T-helper 1 cell treated with Interleukin-12 subunit alpha and Interleukin-12 subunit beta and Interleukin-4 antibody, amounts not matched to agents 30 μg/mL and 1 μg/mL, for 36 hours (primary cell): ENCODE results near the gene JPH4.
"Not testable (repeated sequence)": the region's sequence is repeated elsewhere in the genome, so short reads cannot be mapped to it uniquely, and the experiment has no call there.

ENCODE experiments used
- H3K27ac Mint-ChIP-seq: one replicate; pipeline ENCODE4 v1.8.0; 2021; ENCODE audit warnings: mild to moderate bottlenecking, mixed read lengths
- H3K27me3 Mint-ChIP-seq: one replicate; pipeline ENCODE4 v1.8.0; 2021; ENCODE audit warnings: low read depth, mixed read lengths
- H3K36me3 Mint-ChIP-seq: one replicate; pipeline ENCODE4 v1.8.0; 2021; ENCODE audit warnings: low read depth, mixed read lengths
- H3K4me1 Mint-ChIP-seq: one replicate; pipeline ENCODE4 v1.8.0; 2021; ENCODE audit warnings: low read depth, mixed read lengths
- H3K4me3 Mint-ChIP-seq: one replicate; pipeline ENCODE4 v1.8.0; 2021; ENCODE audit warnings: mild to moderate bottlenecking, moderate library complexity, mixed read lengths
- H3K9me3 Mint-ChIP-seq: one replicate; pipeline ENCODE4 v1.8.0; 2021; ENCODE audit warnings: mixed read lengths

JPH4 gene

GRCh38 chr14:23613242-23614070 lies 34.9 kb upstream of the JPH4 start:
- Mint-ChIP-seq H3K9me3 (peaks cover 6% of the 10 kb centered on the region), H3K36me3 (peaks cover 2% of the 10 kb centered on the region), H3K4me3 (no peak overlapping the region), H3K27me3 (peaks cover 5% of the 10 kb centered on the region), H3K27ac (no peak overlapping the region), H3K4me1 (peaks cover 15% of the 10 kb centered on the region)

DNA sequence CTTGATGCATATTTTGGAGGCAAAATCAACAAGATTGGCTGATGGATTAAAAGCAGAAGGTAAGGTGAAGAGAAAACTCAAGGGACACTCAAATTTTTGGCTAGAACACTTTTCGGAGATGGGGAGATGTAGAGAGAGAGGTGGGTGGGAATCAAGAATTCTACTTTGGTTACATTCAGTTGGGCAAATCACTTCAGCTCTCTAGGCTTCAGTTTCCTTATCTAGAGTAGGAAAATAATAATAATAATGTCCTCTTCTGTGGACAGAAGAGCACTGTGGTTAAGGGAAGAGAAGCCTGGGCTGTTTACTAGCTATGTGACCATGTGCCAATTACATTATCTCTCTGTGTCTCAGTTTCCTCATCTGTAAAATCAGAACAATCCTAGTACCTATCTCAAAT lies 34.2 kb upstream of the JPH4 start:
- peaks cover 15% of the 10 kb centered on the region for H3K4me1 Mint-ChIP-seq
- H3K9me3 Mint-ChIP-seq: peaks cover 6% of the 10 kb centered on the region
- H3K27me3 Mint-ChIP-seq: peaks cover 5% of the 10 kb centered on the region
- H3K36me3 Mint-ChIP-seq: peaks cover 2% of the 10 kb centered on the region
- no peak overlapping the region for H3K27ac Mint-ChIP-seq
- no peak overlapping the region for H3K4me3 Mint-ChIP-seq

DNA sequence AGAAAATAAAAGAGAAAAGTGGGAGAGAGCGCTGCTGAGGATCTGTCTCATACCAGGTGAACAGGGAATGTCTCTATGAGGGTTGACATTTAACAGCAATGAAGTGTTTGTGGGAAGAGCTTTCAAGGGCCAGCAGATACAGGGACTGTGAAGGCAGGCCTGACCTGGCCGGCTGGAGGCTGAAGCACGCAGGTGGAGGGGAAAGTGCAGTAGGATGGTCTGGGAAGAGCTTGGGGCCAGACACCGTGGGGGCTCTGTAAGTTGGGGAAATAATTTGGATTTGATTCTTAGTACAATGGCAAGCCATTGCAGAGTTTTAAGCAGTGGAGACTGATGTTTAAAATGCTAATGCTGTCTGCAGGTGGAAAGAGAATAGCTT lies 33.8 kb upstream of the JPH4 start:
- H3K36me3 Mint-ChIP-seq: peaks cover 2% of the 10 kb centered on the region
- peaks cover 5% of the 10 kb centered on the region for H3K27me3 Mint-ChIP-seq
- no peak overlapping the region for H3K27ac Mint-ChIP-seq
- peaks cover 15% of the 10 kb centered on the region for H3K4me1 Mint-ChIP-seq
- peaks cover 6% of the 10 kb centered on the region for H3K9me3 Mint-ChIP-seq
- no peak overlapping the region for H3K4me3 Mint-ChIP-seq

DNA sequence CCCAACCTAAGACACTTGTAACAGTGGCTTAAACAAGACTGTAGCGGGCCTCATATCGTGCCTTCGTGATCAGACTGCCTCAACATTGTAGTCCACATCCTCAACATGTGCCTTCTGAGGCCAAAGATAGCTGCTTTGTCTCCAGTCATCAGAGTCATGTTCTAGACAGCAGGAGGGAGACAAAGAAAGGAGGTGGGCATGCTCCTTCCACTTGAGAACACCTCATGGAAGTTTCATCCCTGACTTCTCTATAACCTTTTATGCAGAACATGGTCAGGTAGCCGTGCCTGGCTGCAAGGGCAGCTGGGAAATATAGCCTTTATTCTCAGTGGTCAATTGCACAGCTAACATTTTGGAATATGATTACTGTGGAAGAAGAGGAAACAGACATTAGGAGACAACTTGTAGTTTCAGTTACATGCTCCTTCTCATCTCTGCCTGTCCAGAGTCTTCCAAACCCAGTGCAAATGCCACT lies 32.3 kb upstream of the JPH4 start:
- Mint-ChIP-seq H3K4me1 (peaks cover 18% of the 10 kb centered on the region), H3K27me3 (peaks cover 5% of the 10 kb centered on the region), H3K27ac (peak overlapping the region; percentile 45), H3K4me3 (no peak overlapping the region), H3K36me3 (peaks cover 2% of the 10 kb centered on the region), H3K9me3 (peaks cover 6% of the 10 kb centered on the region)

DNA sequence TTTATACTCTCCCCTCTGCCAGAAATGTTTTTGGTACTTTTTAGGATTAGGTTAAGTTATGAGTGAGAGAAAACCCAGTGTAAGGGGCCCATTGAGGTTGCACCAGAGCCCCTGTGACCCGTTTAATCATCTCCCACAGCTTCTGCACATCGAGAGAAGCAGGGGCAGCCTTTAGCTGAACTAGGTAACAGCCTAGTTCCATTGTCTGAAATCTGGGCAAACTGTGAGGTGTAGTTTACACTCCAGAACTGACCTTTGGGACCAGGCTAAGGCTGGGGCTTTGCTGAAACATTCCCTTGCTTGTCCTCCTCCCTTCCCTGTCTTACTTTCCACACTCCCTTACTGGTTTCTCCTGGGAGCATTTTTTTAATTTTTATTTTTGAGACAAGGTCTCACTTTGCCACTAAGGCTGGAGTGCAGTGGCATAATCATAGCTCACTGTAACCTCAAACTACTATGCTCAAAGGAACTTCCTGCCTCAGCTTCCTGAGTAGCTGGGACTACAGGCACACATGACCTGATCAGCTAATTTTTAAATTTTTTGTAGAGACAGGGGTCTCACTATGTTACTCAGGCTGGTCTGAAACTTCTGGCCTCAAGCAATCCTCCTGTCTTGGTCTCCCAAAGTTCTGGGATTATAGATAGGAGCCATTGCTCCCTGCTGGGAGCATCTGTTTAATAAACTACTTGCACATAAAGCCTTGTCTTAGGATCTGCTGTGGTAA lies 31.7 kb upstream of the JPH4 start:
- Mint-ChIP-seq H3K4me3 (peak overlapping the region; percentile 23), H3K9me3 (peaks cover 6% of the 10 kb centered on the region)

GRCh38 chr14:23609411-23610089 lies 31.0 kb upstream of the JPH4 start:
- Mint-ChIP-seq H3K27ac (peak overlapping the region; percentile 22), H3K4me1 (peaks cover 21% of the 10 kb centered on the region)
- H3K27me3 Mint-ChIP-seq, H3K9me3 Mint-ChIP-seq, H3K36me3 Mint-ChIP-seq, H3K4me3 Mint-ChIP-seq: not testable (repeated sequence)

More for the DNA sequence above, 31.7 kb upstream of the JPH4 start:
- peak overlapping the region; percentile 72 for H3K27ac Mint-ChIP-seq
- peaks cover 21% of the 10 kb centered on the region for H3K4me1 Mint-ChIP-seq
- H3K27me3 Mint-ChIP-seq: peaks cover 5% of the 10 kb centered on the region
- H3K36me3 Mint-ChIP-seq: peaks cover 2% of the 10 kb centered on the region

DNA sequence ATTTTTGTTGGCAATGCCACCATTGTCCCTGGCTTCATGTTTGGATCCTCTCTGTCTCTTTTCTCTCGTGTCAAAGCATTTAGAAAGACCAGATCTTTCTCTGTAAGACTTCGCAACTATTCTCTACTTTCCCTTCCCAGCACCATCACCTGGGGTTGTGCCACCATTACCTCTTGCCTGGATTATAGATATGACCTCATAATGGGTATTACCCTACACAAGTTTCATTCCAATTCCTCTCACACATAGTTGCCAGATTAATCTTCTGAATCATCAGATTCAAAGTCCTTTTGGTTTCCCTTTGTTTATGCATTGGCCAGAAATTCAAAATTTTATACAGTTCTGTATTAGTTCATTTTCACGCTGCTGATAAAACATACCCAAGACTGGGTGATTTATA lies 30.4 kb upstream of the JPH4 start:
- peaks cover 2% of the 10 kb centered on the region for H3K36me3 Mint-ChIP-seq
- H3K4me1 Mint-ChIP-seq: peaks cover 21% of the 10 kb centered on the region
- no peak overlapping the region for H3K4me3 Mint-ChIP-seq
- peak overlapping the region; percentile 22 for H3K27ac Mint-ChIP-seq
- no peaks in the 10 kb centered on the region for H3K27me3 Mint-ChIP-seq
- peaks cover 6% of the 10 kb centered on the region for H3K9me3 Mint-ChIP-seq

GRCh38 chr14:23608454-23608853 lies 29.9 kb upstream of the JPH4 start:
- Mint-ChIP-seq H3K4me1 (peaks cover 21% of the 10 kb centered on the region), H3K36me3 (peaks cover 2% of the 10 kb centered on the region), H3K27ac (no peak overlapping the region), H3K27me3 (no peaks in the 10 kb centered on the region), H3K4me3 (no peak overlapping the region), H3K9me3 (peaks cover 6% of the 10 kb centered on the region)

GRCh38 chr14:23605931-23606585 lies 27.5 kb upstream of the JPH4 start:
- Mint-ChIP-seq H3K4me3 (no peak overlapping the region), H3K9me3 (peaks cover 6% of the 10 kb centered on the region), H3K36me3 (peaks cover 2% of the 10 kb centered on the region), H3K4me1 (peaks cover 19% of the 10 kb centered on the region), H3K27ac (no peak overlapping the region), H3K27me3 (no peaks in the 10 kb centered on the region)

DNA sequence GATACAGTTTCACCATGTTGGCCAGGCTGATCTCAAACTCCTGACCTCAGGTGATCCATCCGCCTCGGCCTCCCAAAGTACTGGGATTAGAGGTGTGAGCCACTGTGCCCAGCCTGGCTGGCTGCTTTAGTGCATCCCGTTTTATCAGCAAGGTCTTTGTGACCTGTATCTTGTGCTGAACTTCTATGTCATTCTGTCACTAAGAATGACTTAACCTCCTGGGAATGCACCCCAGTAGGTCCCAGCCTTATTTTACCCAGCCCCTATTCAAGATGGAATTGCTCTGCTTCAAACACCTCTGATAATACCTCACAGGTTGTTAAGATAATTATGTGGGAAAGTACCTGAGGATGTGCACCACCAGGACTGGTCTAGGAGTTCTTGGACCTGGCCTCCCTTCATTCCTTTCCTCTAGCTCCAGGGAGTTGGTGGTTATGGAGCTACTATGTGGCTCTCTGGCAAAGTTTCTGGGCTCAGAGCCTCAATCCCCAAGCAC lies 26.1 kb upstream of the JPH4 start:
- Mint-ChIP-seq H3K4me3 (no peak overlapping the region), H3K27me3 (no peaks in the 10 kb centered on the region), H3K4me1 (peaks cover 10% of the 10 kb centered on the region), H3K9me3 (peaks cover 6% of the 10 kb centered on the region), H3K27ac (no peak overlapping the region), H3K36me3 (no peaks in the 10 kb centered on the region)

DNA sequence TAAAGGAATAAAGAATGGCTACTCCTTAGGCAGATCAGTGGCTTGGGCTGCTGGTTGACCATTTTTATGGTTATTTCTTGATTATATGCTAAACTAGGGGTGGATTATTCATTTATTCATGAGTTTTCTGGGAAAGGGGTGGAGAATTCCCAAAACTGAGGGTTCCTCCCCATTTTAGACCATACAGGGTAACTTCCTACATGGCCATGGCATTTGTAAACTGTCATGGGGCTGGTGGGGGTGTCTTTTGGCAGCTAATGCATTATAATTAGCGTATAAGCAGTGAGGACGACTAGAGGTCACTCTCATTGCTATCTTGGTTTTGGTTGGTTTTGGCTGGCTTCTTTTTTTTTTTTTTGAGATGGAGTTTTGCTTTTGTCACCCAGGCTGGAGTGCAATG lies 25.6 kb upstream of the JPH4 start:
- Mint-ChIP-seq H3K9me3 (peaks cover 4% of the 10 kb centered on the region), H3K36me3 (no peaks in the 10 kb centered on the region), H3K27me3 (no peaks in the 10 kb centered on the region), H3K4me3 (no peak overlapping the region), H3K4me1 (peaks cover 8% of the 10 kb centered on the region), H3K27ac (no peak overlapping the region)

DNA sequence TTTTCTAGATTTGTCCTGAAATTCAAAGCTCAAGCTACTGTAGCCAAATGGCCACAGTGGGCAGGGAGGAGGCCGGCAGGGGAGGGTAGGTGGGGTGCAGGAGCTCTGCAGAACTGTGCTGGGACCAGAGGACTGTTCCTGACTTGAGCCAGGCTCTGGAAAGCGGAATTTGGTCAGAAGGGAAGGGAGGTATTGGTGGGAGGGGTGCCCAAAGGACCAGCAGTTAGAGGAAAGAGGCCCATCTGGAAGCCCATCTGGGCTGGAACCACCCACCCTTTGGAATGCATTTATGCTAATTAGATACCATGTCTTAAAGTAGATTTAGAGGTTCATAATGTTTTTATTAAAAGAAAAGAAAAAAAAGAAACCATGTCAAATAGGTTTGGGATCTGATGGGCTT lies 24.5 kb upstream of the JPH4 start:
- Mint-ChIP-seq H3K4me1 (peaks cover 6% of the 10 kb centered on the region), H3K4me3 (no peak overlapping the region), H3K27ac (no peak overlapping the region), H3K36me3 (no peaks in the 10 kb centered on the region), H3K27me3 (no peaks in the 10 kb centered on the region), H3K9me3 (no peaks in the 10 kb centered on the region)

DNA sequence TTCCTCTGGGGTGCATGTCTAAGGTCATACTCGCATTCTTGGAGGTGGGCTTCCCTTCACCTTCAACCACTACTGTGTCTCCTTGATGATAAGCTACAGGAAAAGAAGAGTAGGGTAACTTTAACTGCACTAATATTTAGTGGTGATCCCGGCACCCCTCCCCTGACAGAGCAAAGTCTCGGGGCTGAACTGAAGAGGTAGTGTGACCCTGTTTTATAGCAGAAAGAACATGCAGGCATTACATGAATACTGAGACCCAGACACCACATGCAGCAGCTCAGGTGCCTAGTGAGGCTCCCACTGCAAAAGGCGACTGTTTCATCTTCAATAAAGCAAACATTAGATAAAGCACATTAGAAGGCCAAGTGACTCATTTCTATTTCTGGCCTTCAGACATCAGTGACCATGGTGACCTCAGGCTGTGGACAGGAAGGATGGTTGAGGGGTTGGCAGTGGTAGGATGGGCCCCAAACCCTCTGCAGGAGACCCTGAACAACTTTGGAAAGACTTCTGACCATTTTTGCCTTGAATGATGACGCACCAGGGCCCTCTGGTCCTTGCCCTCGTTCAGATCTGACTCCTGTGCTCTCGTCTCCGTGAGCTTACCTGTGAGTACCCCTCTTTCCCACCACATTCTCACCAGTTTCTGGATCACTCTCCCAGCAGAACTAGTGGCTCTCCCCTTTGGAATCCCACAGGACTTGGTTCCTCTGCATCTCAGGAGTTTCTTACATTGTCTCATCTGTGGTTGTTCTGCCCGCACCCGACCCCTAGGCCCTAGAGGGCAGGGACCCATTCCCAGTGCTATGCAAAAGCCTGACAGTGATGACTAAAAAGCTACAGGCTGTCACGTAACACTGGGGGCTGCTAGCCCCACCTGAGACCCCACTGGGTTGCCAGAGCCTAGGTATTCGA lies 23.8 kb upstream of the JPH4 start:
- H3K9me3 Mint-ChIP-seq: no peaks in the 10 kb centered on the region
- H3K4me3 Mint-ChIP-seq: no peak overlapping the region
- H3K36me3 Mint-ChIP-seq: no peaks in the 10 kb centered on the region
- H3K27ac Mint-ChIP-seq: no peak overlapping the region
- peaks cover 6% of the 10 kb centered on the region for H3K4me1 Mint-ChIP-seq
- no peaks in the 10 kb centered on the region for H3K27me3 Mint-ChIP-seq
